Nephron progenitor cell (in vitro differentiated cells): Measurements from ENCODE around the gene LIN37.

Source experiments
- DNase-seq: peaks from one replicate; pipeline ENCODE4 v3.0.0; 2021
- H3K27ac Mint-ChIP-seq: 2 replicates; pipeline ENCODE4 v1.8.0; 2021; ENCODE audit warnings: mild to moderate bottlenecking, moderate library complexity, mixed read lengths
- H3K27me3 Mint-ChIP-seq: 2 replicates; pipeline ENCODE4 v1.8.0; 2021; ENCODE audit warnings: mild to moderate bottlenecking, low read depth, mixed read lengths; ENCODE audit not compliant: poor library complexity
- H3K36me3 Mint-ChIP-seq: 2 replicates; pipeline ENCODE4 v1.8.0; 2021; ENCODE audit warnings: low read depth, mixed read lengths
- H3K4me1 Mint-ChIP-seq: 2 replicates; pipeline ENCODE4 v1.8.0; 2021; ENCODE audit warnings: mixed read lengths
- H3K4me3 Mint-ChIP-seq: 2 replicates; pipeline ENCODE4 v1.8.0; 2021; ENCODE audit warnings: mild to moderate bottlenecking, moderate library complexity, mixed read lengths
- H3K9me3 Mint-ChIP-seq: 2 replicates; pipeline ENCODE4 v1.8.0; 2021; ENCODE audit warnings: mild to moderate bottlenecking, moderate library complexity, mixed read lengths
- TF ChIP-seq, protein P1 (sequence below): fragments of 200-600 bp; sonication (generic); IDR thresholded peaks from 2 replicates; pipeline ENCODE4 v1.5.0; 2021; ENCODE audit warnings: antibody characterized with exemption

The LIN37 gene

DNA sequence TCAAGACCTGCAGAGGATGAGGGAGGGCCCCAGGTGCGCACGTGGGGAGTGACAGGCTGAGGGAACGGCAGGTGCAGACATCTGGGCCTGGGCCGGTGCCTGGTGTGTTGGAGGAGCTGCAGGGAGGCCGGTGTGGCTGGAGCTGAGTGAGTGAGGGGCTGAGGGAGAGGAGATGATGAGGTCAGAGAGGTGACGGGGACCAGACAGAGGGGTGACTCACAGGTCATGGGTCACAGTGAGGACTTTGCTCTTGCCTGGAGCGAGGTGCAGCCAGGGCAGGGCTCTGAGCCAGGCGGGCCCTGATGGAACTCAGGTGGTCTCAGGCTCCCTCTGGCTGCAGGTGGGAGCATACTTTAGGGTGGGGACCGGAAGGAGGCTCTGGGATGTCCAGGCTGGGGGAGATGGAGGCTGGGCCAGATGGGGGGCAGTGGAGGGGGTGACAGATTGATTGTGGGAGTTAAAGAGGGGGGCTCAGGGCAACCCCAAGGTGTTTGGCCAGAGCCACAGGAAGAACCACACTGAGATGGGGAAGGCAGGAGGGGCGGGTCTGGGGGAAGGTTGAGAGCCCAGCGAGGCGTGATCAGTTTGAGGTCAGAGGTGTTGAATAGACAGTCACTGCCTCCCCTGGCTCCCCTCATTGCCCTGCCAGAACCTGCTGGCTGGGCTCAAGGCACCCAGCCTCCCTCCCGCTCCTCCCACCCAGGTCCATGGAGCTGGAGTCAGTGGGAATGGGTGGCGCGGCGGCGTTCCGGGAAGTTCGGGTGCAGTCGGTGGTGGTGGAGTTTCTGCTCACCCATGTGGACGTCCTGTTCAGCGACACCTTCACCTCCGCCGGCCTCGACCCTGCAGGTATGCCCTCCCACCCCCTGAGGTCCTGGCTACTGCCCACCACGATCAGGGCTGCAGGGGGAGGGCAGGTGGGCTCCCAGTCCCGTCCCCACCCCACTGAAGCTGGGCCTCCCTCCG lies 35.4 kb downstream of the LIN37 start:
- TF ChIP-seq, protein P1, sequence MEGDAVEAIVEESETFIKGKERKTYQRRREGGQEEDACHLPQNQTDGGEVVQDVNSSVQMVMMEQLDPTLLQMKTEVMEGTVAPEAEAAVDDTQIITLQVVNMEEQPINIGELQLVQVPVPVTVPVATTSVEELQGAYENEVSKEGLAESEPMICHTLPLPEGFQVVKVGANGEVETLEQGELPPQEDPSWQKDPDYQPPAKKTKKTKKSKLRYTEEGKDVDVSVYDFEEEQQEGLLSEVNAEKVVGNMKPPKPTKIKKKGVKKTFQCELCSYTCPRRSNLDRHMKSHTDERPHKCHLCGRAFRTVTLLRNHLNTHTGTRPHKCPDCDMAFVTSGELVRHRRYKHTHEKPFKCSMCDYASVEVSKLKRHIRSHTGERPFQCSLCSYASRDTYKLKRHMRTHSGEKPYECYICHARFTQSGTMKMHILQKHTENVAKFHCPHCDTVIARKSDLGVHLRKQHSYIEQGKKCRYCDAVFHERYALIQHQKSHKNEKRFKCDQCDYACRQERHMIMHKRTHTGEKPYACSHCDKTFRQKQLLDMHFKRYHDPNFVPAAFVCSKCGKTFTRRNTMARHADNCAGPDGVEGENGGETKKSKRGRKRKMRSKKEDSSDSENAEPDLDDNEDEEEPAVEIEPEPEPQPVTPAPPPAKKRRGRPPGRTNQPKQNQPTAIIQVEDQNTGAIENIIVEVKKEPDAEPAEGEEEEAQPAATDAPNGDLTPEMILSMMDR = no peak
- H3K36me3 Mint-ChIP-seq = peaks cover 28% of the 10 kb centered on the region
- peak; percentile 29 for DNase-seq
- H3K4me1 Mint-ChIP-seq = peaks cover 13% of the 10 kb centered on the region
- H3K4me3 Mint-ChIP-seq = peak overlapping the region; percentile 26
- H3K27me3 Mint-ChIP-seq = peaks cover 12% of the 10 kb centered on the region
- no peak overlapping the region for H3K27ac Mint-ChIP-seq
- H3K9me3 Mint-ChIP-seq = no peaks in the 10 kb centered on the region

- H3K9me3 Mint-ChIP-seq = no peaks in the 10 kb centered on the region
- peak; percentile 62 for DNase-seq
- TF ChIP-seq, protein P1 = no peak
- peaks cover 13% of the 10 kb centered on the region for H3K4me1 Mint-ChIP-seq
- peaks cover 9% of the 10 kb centered on the region for H3K27me3 Mint-ChIP-seq
- no peak overlapping the region for H3K27ac Mint-ChIP-seq
- H3K36me3 Mint-ChIP-seq = peaks cover 24% of the 10 kb centered on the region
- H3K4me3 Mint-ChIP-seq = no peak overlapping the region
Observed at GRCh38 chr19:35784503-35785338, 36.3 kb downstream of the LIN37 start.

DNA sequence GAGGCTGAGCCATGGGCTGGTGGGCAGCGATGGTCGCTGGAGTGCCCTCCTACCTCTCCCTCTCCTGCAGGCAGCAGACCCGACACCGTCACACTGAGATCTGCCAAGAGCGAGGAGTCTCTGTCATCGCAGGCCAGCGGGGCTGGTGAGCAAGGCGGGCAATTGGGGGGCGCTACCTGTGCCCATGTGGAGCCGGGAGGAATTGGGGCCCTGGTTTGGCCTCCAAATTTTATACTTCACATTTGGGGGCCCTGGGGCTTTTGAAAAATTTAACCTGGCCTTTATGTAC lies 36.9 kb downstream of the LIN37 start:
- DNase-seq = no peak
- H3K4me1 Mint-ChIP-seq = peaks cover 13% of the 10 kb centered on the region
- H3K9me3 Mint-ChIP-seq = no peaks in the 10 kb centered on the region
- TF ChIP-seq, protein P1 = no peak
- no peak overlapping the region for H3K4me3 Mint-ChIP-seq
- no peak overlapping the region for H3K27ac Mint-ChIP-seq
- H3K36me3 Mint-ChIP-seq = peaks cover 24% of the 10 kb centered on the region
- H3K27me3 Mint-ChIP-seq = peaks cover 8% of the 10 kb centered on the region

DNA sequence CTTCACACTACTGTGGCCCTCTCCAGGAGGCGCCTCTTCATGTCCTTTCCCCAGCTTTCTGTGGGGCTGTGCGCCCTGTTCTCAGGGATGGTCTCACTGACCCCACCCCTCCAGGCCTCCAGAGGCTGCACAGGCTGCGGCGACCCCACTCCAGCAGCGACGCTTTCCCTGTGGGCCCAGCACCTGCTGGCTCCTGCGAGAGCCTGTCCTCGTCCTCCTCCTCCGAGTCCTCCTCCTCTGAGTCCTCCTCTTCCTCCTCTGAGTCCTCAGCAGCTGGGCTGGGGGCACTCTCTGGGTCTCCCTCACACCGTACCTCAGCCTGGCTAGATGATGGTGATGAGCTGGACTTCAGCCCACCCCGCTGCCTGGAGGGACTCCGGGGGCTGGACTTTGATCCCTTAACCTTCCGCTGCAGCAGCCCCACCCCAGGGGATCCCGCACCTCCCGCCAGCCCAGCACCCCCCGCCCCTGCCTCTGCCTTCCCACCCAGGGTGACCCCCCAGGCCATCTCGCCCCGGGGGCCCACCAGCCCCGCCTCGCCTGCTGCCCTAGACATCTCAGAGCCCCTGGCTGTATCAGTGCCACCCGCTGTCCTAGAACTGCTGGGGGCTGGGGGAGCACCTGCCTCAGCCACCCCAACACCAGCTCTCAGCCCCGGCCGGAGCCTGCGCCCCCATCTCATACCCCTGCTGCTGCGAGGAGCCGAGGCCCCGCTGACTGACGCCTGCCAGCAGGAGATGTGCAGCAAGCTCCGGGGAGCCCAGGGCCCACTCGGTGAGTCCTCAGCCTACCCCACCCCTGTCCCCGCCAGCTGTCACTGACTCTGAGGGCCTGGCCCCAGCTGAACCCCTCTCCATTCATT lies 38.2 kb downstream of the LIN37 start:
- H3K27me3 Mint-ChIP-seq = peaks cover 8% of the 10 kb centered on the region
- DNase-seq = no peak
- no peaks in the 10 kb centered on the region for H3K9me3 Mint-ChIP-seq
- no peak overlapping the region for H3K4me3 Mint-ChIP-seq
- H3K4me1 Mint-ChIP-seq = peaks cover 13% of the 10 kb centered on the region
- TF ChIP-seq, protein P1 = no peak
- H3K27ac Mint-ChIP-seq = no peak overlapping the region
- H3K36me3 Mint-ChIP-seq = peaks cover 19% of the 10 kb centered on the region

DNA sequence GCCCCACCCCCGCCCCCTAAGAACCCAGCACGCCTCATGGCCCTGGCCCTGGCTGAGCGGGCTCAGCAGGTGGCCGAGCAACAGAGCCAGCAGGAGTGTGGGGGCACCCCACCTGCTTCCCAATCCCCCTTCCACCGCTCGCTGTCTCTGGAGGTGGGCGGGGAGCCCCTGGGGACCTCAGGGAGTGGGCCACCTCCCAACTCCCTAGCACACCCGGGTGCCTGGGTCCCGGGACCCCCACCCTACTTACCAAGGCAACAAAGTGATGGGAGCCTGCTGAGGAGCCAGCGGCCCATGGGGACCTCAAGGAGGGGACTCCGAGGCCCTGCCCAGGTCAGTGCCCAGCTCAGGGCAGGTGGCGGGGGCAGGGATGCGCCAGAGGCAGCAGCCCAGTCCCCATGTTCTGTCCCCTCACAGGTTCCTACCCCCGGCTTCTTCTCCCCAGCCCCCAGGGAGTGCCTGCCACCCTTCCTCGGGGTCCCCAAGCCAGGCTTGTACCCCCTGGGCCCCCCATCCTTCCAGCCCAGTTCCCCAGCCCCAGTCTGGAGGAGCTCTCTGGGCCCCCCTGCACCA lies 38.9 kb downstream of the LIN37 start:
- no peak for DNase-seq
- Mint-ChIP-seq H3K4me3 (no peak overlapping the region), H3K27ac (no peak overlapping the region), H3K27me3 (peaks cover 8% of the 10 kb centered on the region), H3K4me1 (peaks cover 13% of the 10 kb centered on the region), H3K9me3 (no peaks in the 10 kb centered on the region), H3K36me3 (peaks cover 16% of the 10 kb centered on the region)
- TF ChIP-seq, protein P1 = no peak
